Cardiac muscle cell (in vitro differentiated cells and primary cell): ENCODE results near the gene RAP1B. TPM values are rescaled to one million over a fixed set of nuclear protein-coding genes. Genes with fewer than 3 reads are reported as not detected.

Source experiments
- DNase-seq, 2 donors: peaks; one replicate each; pipeline versions ENCODE4 v3.0.0 to v3.0.0-alpha.2; 2010 to 2017; ENCODE audit warnings: low read depth in 1 of 2, low spot score in 1 of 2
- H3K27ac ChIP-seq: fragments of 200-600 bp; sonication (generic); 2 replicates; pipeline ENCODE4 v1.5.1; 2016
- H3K27me3 ChIP-seq: fragments of 200-600 bp; sonication (generic); 2 replicates; pipeline ENCODE4 v1.6.0; 2016; ENCODE audit warnings: control low read depth
- H3K36me3 ChIP-seq: fragments of 200-600 bp; sonication (generic); 2 replicates; pipeline ENCODE4 v1.5.1; 2016; ENCODE audit warnings: control low read depth
- H3K4me1 ChIP-seq: fragments of 200-600 bp; sonication (generic); 2 replicates; pipeline ENCODE4 v1.8.1; 2017; ENCODE audit warnings: low read depth, mild to moderate bottlenecking, mixed run types
- H3K4me3 ChIP-seq: fragments of 200-600 bp; sonication (generic); 2 replicates; pipeline ENCODE4 v1.5.1; 2016; ENCODE audit warnings: mild to moderate bottlenecking
- H3K9me3 ChIP-seq: fragments of 200-600 bp; sonication (generic); 2 replicates; pipeline ENCODE4 v1.5.1; 2017; ENCODE audit warnings: low read depth, mild to moderate bottlenecking, control low read depth
- CTCF ChIP-seq: IDR thresholded peaks from 2 replicates; pipeline ENCODE4 v1.5.1; 2012; ENCODE audit warnings: low read depth, mild to moderate bottlenecking, low read length
- polyA plus RNA-seq: library from polyadenylated mRNA; unstranded; fragments of >200 nt; fragmentation: Nextera tagmentation; extraction: Ambion mirVana; gene quantifications from 2 replicates; pipeline ENCODE4 v1.2.1, GENCODE V29; 2016
- total RNA-seq: library from RNA; depleted of rRNA; stranded (reverse); fragments of >200 nt; gene quantifications from 2 replicates; pipeline ENCODE4 v1.2.3, GENCODE V29; 2016

The RAP1B gene
- total RNA-seq (128 and 148 TPM in 2 replicates), polyA plus RNA-seq (79.9 and 96.1 TPM in 2 replicates)

GRCh38 chr12:68610370-68611093, at the start of gene RAP1B:
RAP1B (plus strand) TSS chr12:68610899; CDS start chr12:68648725, 37,826 bp downstream.
- no peak for TF ChIP-seq CTCF
- peak; percentile 92 to 94 for DNase-seq
- no peaks in the 10 kb centered on the region for H3K9me3 ChIP-seq
- H3K4me3 ChIP-seq = peak within 1 kb of the TSS; percentile 76
- H3K36me3 ChIP-seq = no peaks in the 10 kb centered on the region
- H3K4me1 ChIP-seq = peaks cover 28% of the 10 kb centered on the region
- H3K27me3 ChIP-seq = no peaks in the 10 kb centered on the region
- peak within 1 kb of the TSS; percentile 99 for H3K27ac ChIP-seq

GRCh38 chr12:68561830-68562229, 48.9 kb upstream of the RAP1B start:
- H3K4me3 ChIP-seq = no peak overlapping the region
- H3K4me1 ChIP-seq = no peaks in the 10 kb centered on the region
- H3K9me3 ChIP-seq = no peaks in the 10 kb centered on the region
- no peak for TF ChIP-seq CTCF
- no peak for DNase-seq
- no peak overlapping the region for H3K27ac ChIP-seq
- no peaks in the 10 kb centered on the region for H3K27me3 ChIP-seq
- H3K36me3 ChIP-seq = no peaks in the 10 kb centered on the region

GRCh38 chr12:68564166-68564565, 46.5 kb upstream of the RAP1B start:
- no peak for DNase-seq
- H3K4me1 ChIP-seq = no peaks in the 10 kb centered on the region

GRCh38 chr12:68565391-68565903, 45.3 kb upstream of the RAP1B start:
- Histone ChIP-seq H3K36me3 (no peaks in the 10 kb centered on the region), H3K27me3 (no peaks in the 10 kb centered on the region), H3K4me1 (no peaks in the 10 kb centered on the region), H3K4me3 (no peak overlapping the region), H3K9me3 (no peaks in the 10 kb centered on the region), H3K27ac (no peak overlapping the region)
- peak in 1 of 2 donors; percentile 58 for DNase-seq
- TF ChIP-seq CTCF = no peak

More at GRCh38 chr12:68564166-68564565, 46.5 kb upstream of the RAP1B start:
- no peak for TF ChIP-seq CTCF
- Histone ChIP-seq H3K9me3 (no peaks in the 10 kb centered on the region), H3K36me3 (no peaks in the 10 kb centered on the region), H3K4me3 (no peak overlapping the region), H3K27me3 (no peaks in the 10 kb centered on the region), H3K27ac (no peak overlapping the region)

- H3K27me3 ChIP-seq = no peaks in the 10 kb centered on the region
- no peaks in the 10 kb centered on the region for H3K9me3 ChIP-seq
- H3K27ac ChIP-seq = no peak overlapping the region
- no peak overlapping the region for H3K4me3 ChIP-seq
- TF ChIP-seq CTCF = no peak
- H3K4me1 ChIP-seq = no peaks in the 10 kb centered on the region
- DNase-seq = no peak
- no peaks in the 10 kb centered on the region for H3K36me3 ChIP-seq
Measured at GRCh38 chr12:68568922-68569569, 41.7 kb upstream of the RAP1B start.
